GM21390 (cell line): ENCODE data around the gene PRRT2.
A peak's percentile ranks its signal among the peaks of the same experiment; 100 is the strongest.
"Not testable (repeated sequence)": the region's sequence is repeated elsewhere in the genome, so short reads cannot be mapped to it uniquely, and the experiment has no call there.

Experiments used
- ATAC-seq: cut with Tn5 transposase; IDR thresholded peaks from one replicate; pipeline ENCODE4 v1.9.1; 2021; ENCODE audit not compliant: unreplicated experiment

The PRRT2 gene

GRCh38 chr16:29811896-29812665 lies at the start of gene PRRT2:
Gene PRRT2 (plus strand): TSS chr16:29812193. CDS start chr16:29813055, 862 bp downstream.
- ATAC-seq = no peak

- ATAC-seq = no peak
These were observed 48.7 kb upstream of the PRRT2 start for GRCh38 chr16:29763326-29763725.

GRCh38 chr16:29765167-29766032 lies 46.6 kb upstream of the PRRT2 start:
- ATAC-seq = no peak

- no peak for ATAC-seq
These were observed 45.4 kb upstream of the PRRT2 start for GRCh38 chr16:29766571-29766970.

GRCh38 chr16:29767062-29767461 lies 44.9 kb upstream of the PRRT2 start:
- no peak for ATAC-seq

GRCh38 chr16:29769507-29769906 lies 42.5 kb upstream of the PRRT2 start:
- ATAC-seq = no peak

GRCh38 chr16:29770250-29770929 lies 41.6 kb upstream of the PRRT2 start:
- no peak for ATAC-seq

- not testable (repeated sequence) for ATAC-seq
These were observed 39.7 kb upstream of the PRRT2 start for GRCh38 chr16:29772330-29772729.

GRCh38 chr16:29774730-29775129 lies 37.3 kb upstream of the PRRT2 start:
- no peak for ATAC-seq

GRCh38 chr16:29775742-29776408 lies 36.1 kb upstream of the PRRT2 start:
- ATAC-seq = no peak

GRCh38 chr16:29777576-29778350 lies 34.2 kb upstream of the PRRT2 start, which contains the start of gene ZG16:
Gene ZG16 (plus strand): TSS chr16:29778256. CDS start chr16:29779267, 1,011 bp downstream.
- no peak for ATAC-seq

GRCh38 chr16:29779474-29779873 lies 32.5 kb upstream of the PRRT2 start:
- ATAC-seq = no peak

GRCh38 chr16:29783094-29783953 lies 28.7 kb upstream of the PRRT2 start:
- not testable (repeated sequence) for ATAC-seq

GRCh38 chr16:29784157-29784556 lies 27.8 kb upstream of the PRRT2 start:
- ATAC-seq = no peak

- no peak for ATAC-seq
These were observed 27.0 kb upstream of the PRRT2 start for GRCh38 chr16:29784901-29785500.

GRCh38 chr16:29787155-29787554 lies 24.8 kb upstream of the PRRT2 start:
- not testable (repeated sequence) for ATAC-seq

- ATAC-seq = no peak
These were observed 22.2 kb upstream of the PRRT2 start for GRCh38 chr16:29789775-29790182.

- peak; percentile 92 for ATAC-seq
These were observed 21.6 kb upstream of the PRRT2 start, which contains the start of gene KIF22 for GRCh38 chr16:29790183-29790948. Gene KIF22 (plus strand): TSS chr16:29790751. CDS start chr16:29790760, 9 bp downstream.
